Activated CD8-positive, alpha-beta T cell treated with anti-CD3 and anti-CD28 coated beads for 36 hours (primary cell): Measurements from ENCODE around the gene FZD8. TPM values are rescaled to one million over a fixed set of nuclear protein-coding genes. Genes with fewer than 3 reads are reported as not detected.

Experiments used
- ATAC-seq: fragments of 200-7000 bp; cut with Tn5 transposase; one replicate; pipeline ENCODE4 v1.10.0; 2021; ENCODE audit warnings: mild to moderate bottlenecking, moderate library complexity
- CTCF ChIA-PET: fragments of 350-600 bp; sonication (Branson Sonifier 250); formaldehyde crosslinking; loops from one replicate; lab custom pipeline; 2021; ENCODE audit warnings: antibody characterized with exemption; lab: Charles Lee
- POLR2A ChIA-PET: fragments of 350-600 bp; sonication (Branson Sonifier 250); formaldehyde crosslinking; loops from one replicate; lab custom pipeline; 2021; ENCODE audit warnings: antibody characterized with exemption; lab: Charles Lee
- DNase-seq: peaks from one replicate; pipeline ENCODE4 v3.0.0-alpha.2; 2020
- H3K27ac Mint-ChIP-seq: one replicate; pipeline ENCODE4 v1.8.0; 2021; ENCODE audit warnings: mild to moderate bottlenecking, mixed read lengths
- H3K27me3 Mint-ChIP-seq: one replicate; pipeline ENCODE4 v1.8.0; 2021; ENCODE audit warnings: mixed read lengths
- H3K36me3 Mint-ChIP-seq: one replicate; pipeline ENCODE4 v1.8.0; 2021; ENCODE audit warnings: low read depth, mixed read lengths
- H3K4me1 Mint-ChIP-seq: one replicate; pipeline ENCODE4 v1.8.0; 2021; ENCODE audit warnings: low read depth, mixed read lengths
- H3K4me3 Mint-ChIP-seq: one replicate; pipeline ENCODE4 v1.8.0; 2021; ENCODE audit warnings: mild to moderate bottlenecking, moderate library complexity, mixed read lengths
- H3K9me3 Mint-ChIP-seq: one replicate; pipeline ENCODE4 v1.8.0; 2021; ENCODE audit warnings: mixed read lengths
- intact Hi-C: fragments of 100-400 bp; cut with micrococcal nuclease; formaldehyde crosslinking; loops from one replicate; pipeline ENCODE4 v1.10.0; 2022
- total RNA-seq, 2 experiments: library from RNA; stranded (reverse); gene quantifications; one replicate each; pipeline ENCODE4 v1.2.3, GENCODE V29; 2021
- TF ChIP-seq, protein P1 (sequence below): fragments of 200-600 bp; IDR thresholded peaks from one replicate; pipeline ENCODE4 v1.8.0; 2022; ENCODE audit warnings: antibody characterized with exemption, mild to moderate bottlenecking

The FZD8 gene
- total RNA-seq, 2 experiments from 2014 or later: 0.14 to 0.22 TPM

- ATAC-seq (no peak), DNase-seq (no peak)
- TF ChIP-seq, protein P1, sequence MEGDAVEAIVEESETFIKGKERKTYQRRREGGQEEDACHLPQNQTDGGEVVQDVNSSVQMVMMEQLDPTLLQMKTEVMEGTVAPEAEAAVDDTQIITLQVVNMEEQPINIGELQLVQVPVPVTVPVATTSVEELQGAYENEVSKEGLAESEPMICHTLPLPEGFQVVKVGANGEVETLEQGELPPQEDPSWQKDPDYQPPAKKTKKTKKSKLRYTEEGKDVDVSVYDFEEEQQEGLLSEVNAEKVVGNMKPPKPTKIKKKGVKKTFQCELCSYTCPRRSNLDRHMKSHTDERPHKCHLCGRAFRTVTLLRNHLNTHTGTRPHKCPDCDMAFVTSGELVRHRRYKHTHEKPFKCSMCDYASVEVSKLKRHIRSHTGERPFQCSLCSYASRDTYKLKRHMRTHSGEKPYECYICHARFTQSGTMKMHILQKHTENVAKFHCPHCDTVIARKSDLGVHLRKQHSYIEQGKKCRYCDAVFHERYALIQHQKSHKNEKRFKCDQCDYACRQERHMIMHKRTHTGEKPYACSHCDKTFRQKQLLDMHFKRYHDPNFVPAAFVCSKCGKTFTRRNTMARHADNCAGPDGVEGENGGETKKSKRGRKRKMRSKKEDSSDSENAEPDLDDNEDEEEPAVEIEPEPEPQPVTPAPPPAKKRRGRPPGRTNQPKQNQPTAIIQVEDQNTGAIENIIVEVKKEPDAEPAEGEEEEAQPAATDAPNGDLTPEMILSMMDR: no peak
- H3K27ac Mint-ChIP-seq: no peak overlapping the region
- H3K4me3 Mint-ChIP-seq: no peak overlapping the region
- H3K36me3 Mint-ChIP-seq: no peaks in the 10 kb centered on the region
- ChIA-PET POLR2A (no interaction called here), CTCF (interaction anchor here (0.6 to 1.0 kb wide), 2 partner anchors 10 to 15 kb away, joined by 3 read pairs; no protein-coding TSS in a partner anchor)
- no peaks in the 10 kb centered on the region for H3K9me3 Mint-ChIP-seq
- peaks cover 22% of the 10 kb centered on the region for H3K4me1 Mint-ChIP-seq
- peaks cover 51% of the 10 kb centered on the region for H3K27me3 Mint-ChIP-seq
- intact Hi-C loops: loop anchor here (5.0 to 10.0 kb wide), 2 partner anchors 143 to 1246 kb away; no protein-coding TSS in a partner anchor
Measured at GRCh38 chr10:35639021-35639727, 2.9 kb downstream of the FZD8 start.

GRCh38 chr10:35638101-35638500 is 4.0 kb downstream of the FZD8 start:
- Mint-ChIP-seq H3K4me1 (peaks cover 15% of the 10 kb centered on the region), H3K36me3 (no peaks in the 10 kb centered on the region), H3K27me3 (peaks cover 44% of the 10 kb centered on the region), H3K9me3 (no peaks in the 10 kb centered on the region), H3K27ac (no peak overlapping the region), H3K4me3 (no peak overlapping the region)
- intact Hi-C loops: loop anchor here (5.0 to 10.0 kb wide), 2 partner anchors 144 to 1247 kb away; no protein-coding TSS in a partner anchor
- ATAC-seq: no peak
- ChIA-PET CTCF (interaction anchor here (1.4 to 3.3 kb wide), 2 partner anchors 515 to 1242 kb away, joined by 3 to 12 read pairs; no protein-coding TSS in a partner anchor), POLR2A (no interaction called here)
- TF ChIP-seq, protein P1: no peak
- no peak for DNase-seq

GRCh38 chr10:35637462-35637861 is 4.6 kb downstream of the FZD8 start:
- H3K27ac Mint-ChIP-seq: no peak overlapping the region
- intact Hi-C loops: loop anchor here (5.0 to 10.0 kb wide), 2 partner anchors 145 to 1247 kb away; no protein-coding TSS in a partner anchor
- ATAC-seq: no peak
- no peaks in the 10 kb centered on the region for H3K9me3 Mint-ChIP-seq
- H3K4me3 Mint-ChIP-seq: no peak overlapping the region
- H3K4me1 Mint-ChIP-seq: peaks cover 13% of the 10 kb centered on the region
- peaks cover 41% of the 10 kb centered on the region for H3K27me3 Mint-ChIP-seq
- POLR2A ChIA-PET: no interaction called here
- no peak for DNase-seq
- TF ChIP-seq, protein P1: no peak
- H3K36me3 Mint-ChIP-seq: no peaks in the 10 kb centered on the region
- CTCF ChIA-PET: interaction anchor here (1.3 to 3.3 kb wide), 3 partner anchors 32 to 1243 kb away, joined by 3 to 12 read pairs (median 3); no protein-coding TSS in a partner anchor

- Mint-ChIP-seq H3K27ac (no peak overlapping the region), H3K4me1 (peaks cover 12% of the 10 kb centered on the region), H3K27me3 (peaks cover 38% of the 10 kb centered on the region), H3K4me3 (no peak overlapping the region), H3K9me3 (no peaks in the 10 kb centered on the region), H3K36me3 (no peaks in the 10 kb centered on the region)
- POLR2A ChIA-PET: no interaction called here
- DNase-seq (no peak), ATAC-seq (no peak)
- intact Hi-C loops: loop anchor here (5.0 to 10.0 kb wide), 2 partner anchors 145 to 1248 kb away; no protein-coding TSS in a partner anchor
- CTCF ChIA-PET: interaction anchor here (1.1 to 3.3 kb wide), 6 partner anchors 9 to 1243 kb away, joined by 3 to 30 read pairs (median 3); no protein-coding TSS in a partner anchor
- TF ChIP-seq, protein P1: no peak
Measured at GRCh38 chr10:35636956-35637355, 5.1 kb downstream of the FZD8 start.

- peaks cover 8% of the 10 kb centered on the region for H3K4me1 Mint-ChIP-seq
- intact Hi-C loops: loop anchor here (5.0 to 10.0 kb wide), 2 partner anchors 147 to 1249 kb away; no protein-coding TSS in a partner anchor
- no peaks in the 10 kb centered on the region for H3K36me3 Mint-ChIP-seq
- H3K27ac Mint-ChIP-seq: no peak overlapping the region
- ChIA-PET CTCF (interaction anchor here (0.6 to 3.3 kb wide), 25 partner anchors 9 to 1245 kb away, joined by 3 to 30 read pairs (median 3); no protein-coding TSS in a partner anchor), POLR2A (no interaction called here)
- ATAC-seq (peak; percentile 78), DNase-seq (peak; percentile 48)
- H3K4me3 Mint-ChIP-seq: no peak overlapping the region
- H3K27me3 Mint-ChIP-seq: peaks cover 36% of the 10 kb centered on the region
- TF ChIP-seq, protein P1: peak; percentile 87
- H3K9me3 Mint-ChIP-seq: no peaks in the 10 kb centered on the region
Measured at GRCh38 chr10:35635576-35635975, 6.5 kb downstream of the FZD8 start.
